ENCODE data around the gene NR5A2.

The NR5A2 gene

GRCh38 chr1:200154069-200154767, 126.7 kb downstream of the NR5A2 start:
- peak; percentile 58 for DNase-seq (ENCODE audit: low read depth)
- no peak for TF ChIP-seq CTCF (IDR thresholded peaks at IDR 0.05; ENCODE audit: low read length, missing control alignments)
- H3K4me3 ChIP-seq (replicated peaks; ENCODE audit: low read depth, low read length), result no peak overlapping the region

- H3K4me3 ChIP-seq (replicated peaks; ENCODE audit: low read depth, low read length), result no peak overlapping the region
- TF ChIP-seq CTCF (IDR thresholded peaks at IDR 0.05; ENCODE audit: low read length, missing control alignments), result no peak
Measured at GRCh38 chr1:200157715-200158114, 130.2 kb downstream of the NR5A2 start.

GRCh38 chr1:200161801-200162200, 134.3 kb downstream of the NR5A2 start:
- DNase-seq (ENCODE audit: low read depth), result no peak
- no peak for TF ChIP-seq CTCF (IDR thresholded peaks at IDR 0.05; ENCODE audit: low read length, missing control alignments)
- H3K4me3 ChIP-seq (replicated peaks; ENCODE audit: low read depth, low read length), result no peak overlapping the region

More at GRCh38 chr1:200157715-200158114, 130.2 kb downstream of the NR5A2 start:
- DNase-seq (ENCODE audit: low read depth), result no peak

- H3K4me3 ChIP-seq (replicated peaks; ENCODE audit: low read depth, low read length), result no peak overlapping the region
- TF ChIP-seq CTCF (IDR thresholded peaks at IDR 0.05; ENCODE audit: low read length, missing control alignments), result no peak
- no peak for DNase-seq (ENCODE audit: low read depth)
Measured at GRCh38 chr1:200162258-200162657, 134.7 kb downstream of the NR5A2 start.

- TF ChIP-seq CTCF (IDR thresholded peaks at IDR 0.05; ENCODE audit: low read length, missing control alignments), result no peak
- no peak for DNase-seq (ENCODE audit: low read depth)
Measured at GRCh38 chr1:200162877-200163276, 135.4 kb downstream of the NR5A2 start.

GRCh38 chr1:200163911-200164310, 136.4 kb downstream of the NR5A2 start:
- DNase-seq (ENCODE audit: low read depth), result no peak
- H3K4me3 ChIP-seq (replicated peaks; ENCODE audit: low read depth, low read length), result no peak overlapping the region
- TF ChIP-seq CTCF (IDR thresholded peaks at IDR 0.05; ENCODE audit: low read length, missing control alignments), result no peak

More at GRCh38 chr1:200162877-200163276, 135.4 kb downstream of the NR5A2 start:
- H3K4me3 ChIP-seq (replicated peaks; ENCODE audit: low read depth, low read length), result no peak overlapping the region

Measured in fibroblast of pulmonary artery (primary cell).